Measurements from ENCODE around the gene RFTN1. TPM values are rescaled to one million over a fixed set of nuclear protein-coding genes. Genes with fewer than 3 reads are reported as not detected.
A peak's percentile ranks its signal among the peaks of the same experiment; 100 is the strongest.

Gene RFTN1
- total and polyA plus RNA-seq, 5 experiments from 2014 or later: 35.3 to 61.8 (median 44.2) TPM

DNA sequence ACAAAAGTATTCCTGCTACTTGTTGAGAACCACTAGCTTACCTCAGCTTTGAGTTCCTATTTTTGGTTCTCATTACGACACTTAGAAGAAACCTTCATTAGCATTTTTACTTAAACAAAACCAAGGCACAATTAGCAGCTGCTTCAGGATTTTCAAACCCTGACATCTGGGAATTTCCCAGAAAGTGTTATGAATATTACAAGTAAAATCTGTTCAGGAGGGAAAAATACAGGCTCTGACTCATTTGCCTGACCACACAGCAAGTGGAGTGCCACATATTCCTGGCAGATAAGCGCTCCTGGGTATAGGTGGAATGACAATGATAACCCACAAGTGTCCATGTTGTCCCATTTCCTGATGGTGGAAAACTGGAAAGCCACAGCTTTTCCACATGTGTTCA lies 10.3 kb upstream of the RFTN1 start:
- Mint-ChIP-seq H3K27me3 (no peaks in the 10 kb centered on the region), H3K4me1 (peaks cover 5 to 49% (median 17%) of the 10 kb centered on the region in 4 donors), H3K4me3 (no peak overlapping the region), H3K27ac (peak overlapping the region in 1 of 10 donors; percentile 20), H3K36me3 (peaks cover 0 to 4% (median 3%) of the 10 kb centered on the region in 3 donors), H3K9me3 (peaks cover 0 to 20% (median 5%) of the 10 kb centered on the region in 9 donors)
- ATAC-seq (no peak), DNase-seq (no peak)
- POLR2A ChIA-PET: interaction anchor here (0.7 to 1.2 kb wide), 2 partner anchors 47 to 311 kb away, joined by 3 read pairs; no protein-coding TSS in a partner anchor

DNA sequence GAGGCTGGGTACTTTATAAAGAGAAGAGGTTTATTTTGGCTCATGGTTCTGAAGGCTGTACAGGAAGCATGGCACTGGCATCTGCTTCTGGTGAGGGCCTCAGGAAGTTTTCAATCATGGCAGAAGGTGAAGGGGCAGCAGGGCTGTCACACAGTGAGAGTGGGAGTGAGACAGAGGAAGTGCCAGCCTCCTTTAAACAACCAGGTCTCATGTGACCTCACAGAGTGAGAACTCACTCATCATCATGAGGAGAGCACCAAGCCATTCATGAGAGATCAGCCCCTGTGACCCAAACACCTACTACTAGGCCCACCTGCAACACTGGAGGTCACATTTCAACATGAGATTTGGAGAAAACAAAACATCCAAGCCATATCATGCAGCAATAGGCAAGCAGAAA lies 9.3 kb upstream of the RFTN1 start:
- Mint-ChIP-seq H3K27ac (peak overlapping the region in 3 of 10 donors; percentile 20 to 72 (median 50)), H3K4me3 (no peak overlapping the region), H3K9me3 (peaks cover 0 to 20% (median 5%) of the 10 kb centered on the region in 9 donors), H3K27me3 (no peaks in the 10 kb centered on the region), H3K4me1 (peaks cover 4 to 53% (median 16%) of the 10 kb centered on the region in 4 donors), H3K36me3 (peaks cover 0 to 4% (median 3%) of the 10 kb centered on the region in 3 donors)
- ATAC-seq: no peak
- POLR2A ChIA-PET: no interaction called here
- DNase-seq: no peak

GRCh38 chr3:16520970-16521881 lies 7.7 kb upstream of the RFTN1 start:
- Mint-ChIP-seq H3K27ac (peak overlapping the region in 3 of 10 donors; percentile 26 to 83 (median 46)), H3K4me3 (peak overlapping the region in 1 of 10 donors; percentile 17), H3K4me1 (peaks cover 13 to 63% (median 24%) of the 10 kb centered on the region in 4 donors), H3K36me3 (peaks cover 0 to 4% (median 3%) of the 10 kb centered on the region in 3 donors), H3K9me3 (peaks cover 0 to 20% (median 5%) of the 10 kb centered on the region in 9 donors), H3K27me3 (no peaks in the 10 kb centered on the region)
- ATAC-seq: no peak
- DNase-seq: no peak
- POLR2A ChIA-PET: no interaction called here

DNA sequence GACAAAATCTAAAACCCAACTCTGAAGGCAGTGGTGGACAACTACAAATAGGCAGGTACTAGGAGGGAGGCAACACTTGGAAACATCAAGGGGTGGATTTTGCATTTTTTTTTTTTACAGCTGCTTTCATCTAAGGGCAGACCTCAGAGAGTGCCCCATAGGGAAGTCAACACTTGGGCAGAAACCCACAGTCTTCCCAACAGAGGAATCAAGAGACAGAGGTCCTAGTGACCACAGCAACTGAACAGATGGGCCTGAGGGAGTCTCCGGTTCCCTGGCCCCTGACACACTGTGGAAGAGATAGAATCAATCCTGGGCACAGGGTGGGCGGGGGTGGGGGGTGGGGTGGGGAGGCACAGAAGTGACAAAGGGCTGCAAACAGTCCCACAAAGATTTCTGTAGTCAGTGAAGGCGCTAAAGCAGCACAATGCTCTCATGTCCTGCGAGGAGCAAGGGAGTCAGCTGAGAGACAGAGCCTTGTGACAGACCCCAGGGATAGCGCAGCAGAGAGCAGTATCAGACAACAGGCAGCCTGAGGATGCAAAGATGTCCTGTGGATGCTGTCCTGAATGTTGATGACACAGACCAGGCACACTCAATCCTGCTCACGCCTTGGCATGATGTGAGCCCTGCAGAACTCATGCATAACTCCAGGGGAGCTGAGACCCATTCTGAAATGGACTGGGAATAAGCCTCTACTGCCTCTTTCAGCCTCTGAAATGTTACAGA lies 6.9 kb upstream of the RFTN1 start:
- Mint-ChIP-seq H3K4me1 (peaks cover 14 to 69% (median 32%) of the 10 kb centered on the region in 4 donors), H3K9me3 (peaks cover 0 to 20% (median 5%) of the 10 kb centered on the region in 9 donors), H3K27ac (peak overlapping the region in 3 of 10 donors; percentile 1 to 46 (median 4)), H3K36me3 (peaks cover 0 to 4% (median 3%) of the 10 kb centered on the region in 3 donors), H3K27me3 (no peaks in the 10 kb centered on the region), H3K4me3 (peak overlapping the region in 1 of 10 donors; percentile 17)
- ATAC-seq (no peak), DNase-seq (no peak)
- POLR2A ChIA-PET: no interaction called here

DNA sequence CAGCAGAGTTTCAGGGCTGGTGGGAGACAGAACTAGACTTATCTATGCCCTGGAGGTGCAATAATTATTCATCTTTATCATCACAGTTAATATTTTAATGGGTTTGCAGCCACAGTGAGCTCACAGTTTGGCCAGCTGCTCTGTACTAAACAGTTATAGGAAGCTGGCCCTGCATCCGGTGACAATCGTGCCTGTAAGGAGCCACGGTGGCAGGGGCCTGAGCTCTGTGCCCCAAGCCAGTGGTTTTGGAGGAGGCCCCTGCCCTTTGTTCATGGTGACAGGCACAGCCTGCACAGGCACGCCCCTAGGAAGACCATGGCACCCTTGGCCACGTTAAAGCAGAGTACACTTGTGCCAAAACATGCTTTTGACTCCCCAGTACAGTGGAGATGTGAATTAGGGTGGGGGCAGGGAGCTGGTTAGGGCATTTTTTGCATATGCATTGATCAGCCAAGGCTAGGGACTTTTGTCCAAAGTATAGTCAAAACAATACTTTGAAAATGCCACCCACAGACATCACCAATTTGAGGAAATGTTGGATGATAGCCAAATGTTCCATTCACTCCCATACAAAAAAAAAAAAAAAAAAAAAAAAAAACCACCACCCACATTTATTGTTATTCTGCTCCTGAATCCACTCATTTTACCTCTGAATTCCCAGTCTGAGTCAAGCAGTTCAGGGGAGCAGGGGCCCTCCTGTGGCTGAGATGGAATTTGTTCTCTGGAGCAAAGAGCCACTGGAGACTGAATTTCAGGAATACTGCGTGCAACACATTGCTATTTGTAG lies 3.4 kb upstream of the RFTN1 start:
- ATAC-seq: no peak
- H3K4me1 Mint-ChIP-seq: peaks cover 30 to 71% (median 55%) of the 10 kb centered on the region in 4 donors
- H3K4me3 Mint-ChIP-seq: peak overlapping the region in 6 of 10 donors; percentile 6 to 60 (median 35)
- H3K27me3 Mint-ChIP-seq: no peaks in the 10 kb centered on the region
- peak overlapping the region in 8 of 10 donors; percentile 49 to 91 (median 79) for H3K27ac Mint-ChIP-seq
- H3K9me3 Mint-ChIP-seq: peaks cover 0 to under 1% (median 0%) of the 10 kb centered on the region in 9 donors
- no peaks in the 10 kb centered on the region for H3K36me3 Mint-ChIP-seq
- no peak for DNase-seq
- POLR2A ChIA-PET: interaction anchor here (0.7 to 1.8 kb wide), 13 partner anchors 10 to 253 kb away, joined by 3 to 7 read pairs (median 4); partner anchors contain the start of gene DPH3

- Mint-ChIP-seq H3K4me1 (peaks cover 35 to 74% (median 62%) of the 10 kb centered on the region in 4 donors), H3K36me3 (no peaks in the 10 kb centered on the region), H3K4me3 (peak overlapping the region in 6 of 10 donors; percentile 6 to 55 (median 45)), H3K27me3 (no peaks in the 10 kb centered on the region), H3K27ac (peak overlapping the region in 7 of 10 donors; percentile 47 to 91 (median 86)), H3K9me3 (no peaks in the 10 kb centered on the region)
- no peak for ATAC-seq
- DNase-seq: no peak
- POLR2A ChIA-PET: interaction anchor here (0.5 to 1.8 kb wide), 15 partner anchors 11 to 252 kb away, joined by 3 to 7 read pairs (median 4); partner anchors contain the start of gene DPH3
Measured at GRCh38 chr3:16515885-16516420, 2.5 kb upstream of the RFTN1 start.

GRCh38 chr3:16514755-16515353 lies 1.4 kb upstream of the RFTN1 start:
- Mint-ChIP-seq H3K9me3 (no peaks in the 10 kb centered on the region), H3K27me3 (no peaks in the 10 kb centered on the region), H3K4me3 (peak overlapping the region; percentile 87 to 97 (median 91)), H3K4me1 (peaks cover 35 to 75% (median 68%) of the 10 kb centered on the region in 4 donors), H3K27ac (peak overlapping the region; percentile 38 to 99 (median 88)), H3K36me3 (no peaks in the 10 kb centered on the region)
- ATAC-seq: no peak
- DNase-seq: no peak
- POLR2A ChIA-PET: interaction anchor here (0.6 to 3.6 kb wide), 4 partner anchors 214 to 1637 kb away, joined by 3 to 16 read pairs (median 3); no protein-coding TSS in a partner anchor

DNA sequence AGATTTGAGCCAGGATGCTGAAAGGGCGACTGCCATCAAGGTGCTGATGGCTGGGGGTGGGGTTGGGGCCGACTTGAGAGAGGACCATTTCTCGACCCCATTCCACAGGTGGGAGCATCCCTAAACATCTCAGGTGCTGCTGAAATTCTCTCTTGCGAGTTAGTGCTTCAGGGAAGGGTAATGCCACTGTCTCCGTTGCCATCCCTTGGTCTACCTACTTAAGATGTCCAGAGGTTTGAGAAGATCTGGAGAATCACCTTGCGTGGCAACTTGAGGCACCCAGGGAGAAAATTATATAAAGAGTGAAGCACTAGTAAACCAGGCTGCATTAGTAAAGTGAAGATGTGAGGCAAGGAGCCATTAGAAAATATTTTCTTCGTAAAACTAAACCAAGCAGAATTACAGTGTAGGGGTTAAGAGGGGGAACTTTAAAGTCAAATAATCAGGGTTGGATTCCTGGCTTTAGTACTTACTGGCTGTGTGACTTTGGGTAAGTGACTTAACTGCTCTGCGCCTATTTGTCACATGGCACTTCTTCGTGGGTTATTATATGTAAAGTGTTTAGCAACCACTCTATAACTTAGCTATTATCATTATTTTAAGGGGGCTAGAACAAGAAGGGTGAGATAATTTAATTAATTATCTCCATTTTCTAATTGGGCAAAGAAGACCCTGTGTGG lies 662 bp upstream of the RFTN1 start:
- POLR2A ChIA-PET: interaction anchor here (0.6 to 6.9 kb wide), 6 partner anchors 13 to 254 kb away, joined by 3 to 37 read pairs (median 6); no protein-coding TSS in a partner anchor
- H3K9me3 Mint-ChIP-seq: no peaks in the 10 kb centered on the region
- no peaks in the 10 kb centered on the region for H3K27me3 Mint-ChIP-seq
- ATAC-seq: no peak
- DNase-seq: no peak
- H3K4me1 Mint-ChIP-seq: peaks cover 34 to 75% (median 69%) of the 10 kb centered on the region in 4 donors
- peak overlapping the region; percentile 87 to 97 (median 91) for H3K4me3 Mint-ChIP-seq
- H3K27ac Mint-ChIP-seq: peak overlapping the region; percentile 86 to 99 (median 94)
- H3K36me3 Mint-ChIP-seq: no peaks in the 10 kb centered on the region

DNA sequence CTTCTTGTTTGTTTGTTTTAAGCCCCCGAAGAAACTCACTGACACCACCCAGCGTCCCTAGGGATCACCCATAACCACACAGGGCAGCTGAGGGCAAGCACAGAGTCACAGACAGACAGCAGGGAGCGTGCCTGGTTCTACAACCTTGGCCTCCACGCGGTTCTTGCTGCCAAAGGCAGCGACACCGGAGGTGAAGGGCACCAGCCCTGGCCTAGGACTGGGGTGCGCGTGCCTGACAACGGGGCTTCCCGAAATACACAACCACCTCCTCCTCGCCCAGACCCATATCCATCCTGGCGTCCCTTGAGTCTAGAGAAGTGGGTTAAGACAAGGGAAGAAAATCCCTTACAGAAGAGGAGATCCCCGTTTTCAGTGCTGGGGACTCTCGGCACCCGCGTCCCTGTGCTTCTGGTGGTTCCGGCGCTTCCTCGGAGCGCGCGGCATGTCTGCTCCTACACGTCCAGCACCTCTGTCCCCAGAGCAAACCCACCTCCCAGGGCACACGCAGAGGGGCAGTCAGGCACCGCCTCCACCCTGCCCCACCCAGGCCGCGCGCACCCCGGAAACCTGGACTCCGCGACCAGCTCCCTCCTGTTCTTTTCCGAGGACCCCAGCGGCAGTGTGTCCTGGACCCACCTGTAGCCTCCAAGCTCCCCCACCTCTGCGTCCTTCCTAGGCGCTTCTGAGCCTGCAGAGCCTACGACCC lies 911 bp downstream of the RFTN1 start:
- no peaks in the 10 kb centered on the region for H3K27me3 Mint-ChIP-seq
- DNase-seq: peak in 9 of 10 donors; percentile 30 to 72 (median 46)
- peak; percentile 41 to 58 for ATAC-seq
- H3K36me3 Mint-ChIP-seq: peaks cover 0 to 2% (median 0%) of the 10 kb centered on the region in 3 donors
- peak overlapping the region; percentile 92 to 97 (median 96) for H3K4me3 Mint-ChIP-seq
- peaks cover 42 to 86% (median 81%) of the 10 kb centered on the region in 4 donors for H3K4me1 Mint-ChIP-seq
- H3K27ac Mint-ChIP-seq: peak overlapping the region; percentile 89 to 99 (median 99)
- no peaks in the 10 kb centered on the region for H3K9me3 Mint-ChIP-seq
- POLR2A ChIA-PET: interaction anchor here (0.5 to 6.9 kb wide), 15 partner anchors 14 to 247 kb away, joined by 3 to 37 read pairs (median 7); partner anchors contain the start of genes DPH3 and OXNAD1

Data from naive thymus-derived CD8-positive, alpha-beta T cell (primary cell).